Activated naive CD4-positive, alpha-beta T cell treated with anti-CD3 and anti-CD28 coated beads, Interleukin-2, amount 10 ng/mL, durations not matched to agents 7 days and 5 days (primary cell): Measurements from ENCODE around the gene TTC32.
"Not testable (repeated sequence)": the region's sequence is repeated elsewhere in the genome, so short reads cannot be mapped to it uniquely, and the experiment has no call there.

ENCODE experiments used
- CTCF ChIA-PET: fragments of 350-600 bp; sonication (Branson Sonifier 250); formaldehyde crosslinking; loops from one replicate; lab custom pipeline; 2021; ENCODE audit warnings: antibody characterized with exemption; lab: Charles Lee
- DNase-seq: peaks from one replicate; pipeline ENCODE4 v3.0.0-alpha.2; 2020
- H3K27ac Mint-ChIP-seq: one replicate; pipeline ENCODE4 v1.8.0; 2021; ENCODE audit warnings: mild to moderate bottlenecking, moderate library complexity, mixed read lengths
- H3K27me3 Mint-ChIP-seq: one replicate; pipeline ENCODE4 v1.8.0; 2021; ENCODE audit warnings: mild to moderate bottlenecking, mixed read lengths
- H3K36me3 Mint-ChIP-seq: one replicate; pipeline ENCODE4 v1.8.0; 2021; ENCODE audit warnings: mixed read lengths
- H3K4me1 Mint-ChIP-seq: one replicate; pipeline ENCODE4 v1.8.0; 2021; ENCODE audit warnings: mixed read lengths
- H3K4me3 Mint-ChIP-seq: one replicate; pipeline ENCODE4 v1.8.0; 2021; ENCODE audit warnings: mild to moderate bottlenecking, moderate library complexity, mixed read lengths
- H3K9me3 Mint-ChIP-seq: one replicate; pipeline ENCODE4 v1.8.0; 2021; ENCODE audit warnings: mixed read lengths

TTC32 gene

DNA sequence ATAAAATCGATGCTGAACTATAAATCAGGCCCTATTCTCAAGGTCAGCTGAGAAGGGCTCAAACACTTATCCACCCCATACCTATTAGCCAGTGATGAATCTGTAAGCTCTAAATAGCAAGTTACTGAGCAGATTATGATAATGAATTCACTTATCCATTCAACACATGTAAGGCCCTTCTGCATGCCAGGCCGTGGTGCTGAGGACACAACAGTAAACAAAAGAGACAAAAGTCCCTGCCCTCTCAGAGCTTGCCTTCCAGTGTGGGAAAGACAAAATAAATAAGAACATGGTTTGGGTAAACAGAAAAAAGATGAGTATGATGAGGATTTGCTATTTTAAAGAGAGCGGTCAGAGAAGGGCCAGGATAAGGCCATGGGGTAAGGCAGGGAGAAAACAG is 11.7 kb downstream of the TTC32 start:
- peaks cover 22% of the 10 kb centered on the region for H3K4me1 Mint-ChIP-seq
- DNase-seq: no peak
- peaks cover 24% of the 10 kb centered on the region for H3K36me3 Mint-ChIP-seq
- H3K27me3 Mint-ChIP-seq: no peaks in the 10 kb centered on the region
- CTCF ChIA-PET: no interaction called here
- no peak overlapping the region for H3K4me3 Mint-ChIP-seq
- no peaks in the 10 kb centered on the region for H3K9me3 Mint-ChIP-seq
- no peak overlapping the region for H3K27ac Mint-ChIP-seq

DNA sequence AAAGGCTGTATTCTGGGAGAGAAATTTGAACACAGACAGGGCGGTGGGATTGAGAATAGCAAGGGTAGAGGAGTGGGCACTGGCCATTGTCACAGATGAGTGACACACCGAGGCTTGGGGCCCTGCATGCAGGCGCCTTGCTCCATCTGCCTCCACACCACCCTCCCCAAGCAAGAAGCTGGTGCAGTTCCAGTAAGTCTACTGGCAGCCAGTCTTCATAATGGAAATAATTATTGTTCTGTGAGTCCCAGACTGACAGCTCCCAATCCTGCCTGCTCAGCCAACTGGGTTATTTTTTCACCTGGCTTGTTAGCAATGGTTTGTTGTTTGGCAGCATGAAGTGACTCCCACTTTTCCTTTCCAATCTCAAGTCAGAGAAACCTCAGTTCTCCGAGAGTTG is 13.0 kb downstream of the TTC32 start:
- H3K4me3 Mint-ChIP-seq: no peak overlapping the region
- CTCF ChIA-PET: no interaction called here
- peaks cover 21% of the 10 kb centered on the region for H3K36me3 Mint-ChIP-seq
- DNase-seq: no peak
- H3K27ac Mint-ChIP-seq: no peak overlapping the region
- no peaks in the 10 kb centered on the region for H3K9me3 Mint-ChIP-seq
- H3K27me3 Mint-ChIP-seq: no peaks in the 10 kb centered on the region
- peaks cover 13% of the 10 kb centered on the region for H3K4me1 Mint-ChIP-seq

DNA sequence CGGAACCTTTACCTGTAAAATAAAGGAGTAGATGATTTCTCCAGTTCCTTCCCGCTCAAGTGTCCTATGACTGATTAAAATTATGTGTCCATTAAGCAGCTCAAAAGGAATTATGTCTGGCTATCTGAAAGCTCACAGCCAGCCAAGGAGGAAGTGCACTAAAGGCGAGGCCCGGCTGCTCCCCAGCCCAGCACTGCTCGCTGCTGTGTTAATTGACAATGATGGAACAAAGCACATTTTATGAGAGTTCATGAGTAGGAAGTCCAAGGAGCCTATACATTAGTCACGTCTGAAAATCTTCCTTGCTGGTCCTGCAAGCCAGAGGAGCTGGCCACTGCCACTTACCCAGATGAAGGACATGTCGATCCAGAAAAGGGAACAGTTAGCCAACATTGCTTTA is 14.3 kb downstream of the TTC32 start:
- no peaks in the 10 kb centered on the region for H3K27me3 Mint-ChIP-seq
- no peak overlapping the region for H3K4me3 Mint-ChIP-seq
- H3K4me1 Mint-ChIP-seq: peaks cover 7% of the 10 kb centered on the region
- DNase-seq: no peak
- peaks cover 14% of the 10 kb centered on the region for H3K36me3 Mint-ChIP-seq
- no peak overlapping the region for H3K27ac Mint-ChIP-seq
- no peaks in the 10 kb centered on the region for H3K9me3 Mint-ChIP-seq
- CTCF ChIA-PET: no interaction called here

DNA sequence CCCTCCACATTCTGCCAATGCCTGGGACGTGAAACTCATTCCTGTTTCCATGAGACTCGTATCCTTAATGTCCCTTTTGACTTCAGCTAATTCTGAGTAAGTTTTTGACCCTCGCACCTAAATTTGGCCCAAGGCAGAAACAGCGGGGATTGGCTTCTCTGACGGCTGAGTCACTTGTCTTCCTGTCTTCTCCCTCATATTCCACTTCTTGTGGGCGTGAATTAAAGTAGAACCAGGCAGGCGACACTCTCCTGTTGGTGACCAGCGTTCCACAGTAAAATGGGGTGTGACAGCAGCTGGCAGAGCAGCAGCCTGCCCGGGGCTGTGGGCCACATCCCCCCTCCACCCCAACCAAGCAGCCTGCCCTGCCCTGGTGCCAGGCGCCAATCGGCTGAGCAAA is 15.5 kb downstream of the TTC32 start:
- no peaks in the 10 kb centered on the region for H3K4me1 Mint-ChIP-seq
- H3K36me3 Mint-ChIP-seq: peaks cover 8% of the 10 kb centered on the region
- no peaks in the 10 kb centered on the region for H3K27me3 Mint-ChIP-seq
- H3K9me3 Mint-ChIP-seq: no peaks in the 10 kb centered on the region
- no peak overlapping the region for H3K27ac Mint-ChIP-seq
- CTCF ChIA-PET: no interaction called here
- DNase-seq: no peak
- no peak overlapping the region for H3K4me3 Mint-ChIP-seq

DNA sequence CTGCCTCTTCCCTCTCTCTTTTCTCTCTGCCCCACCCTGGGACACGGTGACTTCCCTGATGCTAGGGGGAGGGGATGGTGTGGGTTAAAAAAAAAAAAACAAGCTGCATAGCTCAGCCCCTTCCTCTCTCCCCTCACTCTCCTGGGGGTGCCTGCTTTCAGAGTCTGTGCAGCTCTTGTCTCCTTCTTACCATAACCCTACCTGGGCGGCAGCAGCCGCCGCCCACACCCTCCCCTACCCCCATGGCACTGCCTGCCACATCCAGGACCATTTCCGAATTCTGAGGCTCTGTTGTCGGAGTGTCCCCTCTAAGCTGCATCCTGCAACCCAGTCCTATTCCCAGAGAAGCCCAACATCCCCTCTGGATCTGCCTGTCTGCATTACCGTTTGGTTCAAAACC is 16.0 kb downstream of the TTC32 start:
- Mint-ChIP-seq H3K36me3 (peaks cover 7% of the 10 kb centered on the region), H3K27me3 (no peaks in the 10 kb centered on the region), H3K27ac (no peak overlapping the region), H3K9me3 (no peaks in the 10 kb centered on the region), H3K4me3 (no peak overlapping the region), H3K4me1 (no peaks in the 10 kb centered on the region)
- CTCF ChIA-PET: no interaction called here
- DNase-seq: no peak

DNA sequence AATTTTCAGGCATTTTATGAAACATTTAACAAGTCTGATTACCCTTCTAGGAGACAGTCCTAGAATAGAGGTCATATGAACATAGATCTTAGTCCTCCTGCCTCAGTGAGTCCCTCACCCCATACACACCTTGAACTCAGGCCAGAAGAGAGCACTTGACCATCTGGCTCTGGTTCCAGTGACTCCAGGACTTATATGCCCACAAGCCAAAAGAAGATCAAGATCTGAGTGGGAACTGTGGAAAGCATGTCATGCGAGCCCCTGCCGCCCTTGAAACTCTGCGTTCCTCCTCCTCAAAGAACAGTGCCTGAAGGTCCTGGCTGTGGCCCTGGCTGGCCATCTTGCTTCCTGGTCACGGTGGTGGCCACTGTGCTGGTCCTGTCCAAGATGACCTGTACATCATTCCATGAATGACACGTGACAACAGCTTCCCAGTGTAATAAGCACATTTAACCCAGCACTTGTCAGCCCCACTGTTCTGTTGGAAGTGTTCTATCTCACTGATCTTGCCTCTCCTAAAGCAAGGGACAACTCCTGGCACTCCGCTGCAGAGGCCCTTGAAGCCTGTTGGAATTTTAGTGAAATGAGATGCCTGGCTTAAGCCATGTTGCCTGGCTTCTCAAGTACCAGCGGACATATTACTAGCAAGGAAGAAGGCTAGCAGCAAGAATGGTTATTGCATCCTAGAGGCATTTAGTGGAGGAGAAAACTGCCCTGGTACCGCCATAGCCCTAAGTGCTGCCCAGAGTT is 17.6 kb downstream of the TTC32 start:
- H3K27ac Mint-ChIP-seq: peak overlapping the region; percentile 25
- H3K27me3 Mint-ChIP-seq: no peaks in the 10 kb centered on the region
- DNase-seq: no peak
- H3K9me3 Mint-ChIP-seq: no peaks in the 10 kb centered on the region
- CTCF ChIA-PET: no interaction called here
- H3K4me3 Mint-ChIP-seq: no peak overlapping the region
- no peaks in the 10 kb centered on the region for H3K4me1 Mint-ChIP-seq
- H3K36me3 Mint-ChIP-seq: no peaks in the 10 kb centered on the region

DNA sequence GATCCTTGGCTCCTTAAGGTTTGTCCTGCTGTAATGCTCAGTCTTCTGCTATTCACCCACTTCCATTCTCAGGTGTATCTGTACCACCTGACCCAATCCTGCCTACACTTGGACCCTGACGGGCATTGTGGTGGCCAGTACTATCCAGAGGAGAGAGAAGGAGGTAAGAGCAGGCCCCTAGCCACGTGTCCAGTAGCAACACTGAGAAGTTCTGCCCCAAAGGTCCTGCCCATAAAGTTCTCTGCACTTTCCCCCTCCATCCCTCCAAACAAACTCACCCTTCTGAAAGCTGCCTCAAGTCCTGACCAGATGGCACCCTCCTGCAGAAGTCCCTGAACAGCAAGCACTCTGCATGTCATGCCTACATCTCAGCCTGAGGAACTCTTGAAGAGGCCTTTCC is 18.3 kb downstream of the TTC32 start:
- no peaks in the 10 kb centered on the region for H3K36me3 Mint-ChIP-seq
- H3K27me3 Mint-ChIP-seq: no peaks in the 10 kb centered on the region
- H3K9me3 Mint-ChIP-seq: no peaks in the 10 kb centered on the region
- no peaks in the 10 kb centered on the region for H3K4me1 Mint-ChIP-seq
- H3K4me3 Mint-ChIP-seq: no peak overlapping the region
- no peak for DNase-seq
- CTCF ChIA-PET: no interaction called here
- no peak overlapping the region for H3K27ac Mint-ChIP-seq

DNA sequence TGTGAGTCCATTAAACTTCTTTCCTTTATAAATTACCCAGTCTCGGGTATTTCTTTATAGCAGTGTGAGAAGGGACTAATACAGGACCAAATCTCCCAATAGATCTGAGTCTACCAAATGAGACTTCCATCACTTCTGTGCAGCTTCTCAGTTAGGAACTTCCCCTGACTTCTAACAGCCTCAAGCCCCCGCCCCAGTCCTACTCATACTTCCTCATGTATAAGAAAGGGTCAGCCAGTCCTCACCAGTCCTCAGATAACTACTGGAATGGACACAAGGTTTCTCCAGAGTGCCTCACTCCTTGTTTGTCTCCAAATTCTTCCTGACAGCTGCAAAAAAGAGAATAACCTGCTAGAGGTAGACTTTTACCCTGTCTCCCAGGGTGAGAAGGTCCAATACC is 19.5 kb downstream of the TTC32 start:
- no peak for DNase-seq
- Mint-ChIP-seq H3K4me3 (no peak overlapping the region), H3K9me3 (no peaks in the 10 kb centered on the region), H3K36me3 (no peaks in the 10 kb centered on the region), H3K4me1 (no peaks in the 10 kb centered on the region), H3K27ac (no peak overlapping the region), H3K27me3 (no peaks in the 10 kb centered on the region)
- CTCF ChIA-PET: no interaction called here

DNA sequence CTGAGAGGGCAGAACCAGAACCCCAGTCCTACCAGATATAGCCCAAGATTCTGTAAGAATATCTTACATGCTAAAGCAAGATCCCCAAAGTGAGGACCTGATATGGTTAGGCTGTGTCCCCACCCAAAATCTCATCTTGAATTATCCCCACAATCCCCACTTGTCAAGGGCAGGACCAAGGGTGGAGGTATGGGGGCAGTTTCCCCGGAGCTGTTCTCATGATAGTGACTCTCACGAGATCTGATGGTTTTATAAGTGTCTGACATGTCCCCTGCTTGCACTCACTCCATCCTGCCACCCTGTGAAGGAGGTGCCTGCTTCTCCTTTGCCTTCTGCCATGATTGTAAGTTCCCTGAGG is 19.9 kb downstream of the TTC32 start:
- CTCF ChIA-PET: no interaction called here
- Mint-ChIP-seq H3K27ac (no peak overlapping the region), H3K27me3 (no peaks in the 10 kb centered on the region), H3K4me1 (no peaks in the 10 kb centered on the region), H3K36me3 (peaks cover under 1% of the 10 kb centered on the region), H3K9me3 (no peaks in the 10 kb centered on the region), H3K4me3 (no peak overlapping the region)
- no peak for DNase-seq

DNA sequence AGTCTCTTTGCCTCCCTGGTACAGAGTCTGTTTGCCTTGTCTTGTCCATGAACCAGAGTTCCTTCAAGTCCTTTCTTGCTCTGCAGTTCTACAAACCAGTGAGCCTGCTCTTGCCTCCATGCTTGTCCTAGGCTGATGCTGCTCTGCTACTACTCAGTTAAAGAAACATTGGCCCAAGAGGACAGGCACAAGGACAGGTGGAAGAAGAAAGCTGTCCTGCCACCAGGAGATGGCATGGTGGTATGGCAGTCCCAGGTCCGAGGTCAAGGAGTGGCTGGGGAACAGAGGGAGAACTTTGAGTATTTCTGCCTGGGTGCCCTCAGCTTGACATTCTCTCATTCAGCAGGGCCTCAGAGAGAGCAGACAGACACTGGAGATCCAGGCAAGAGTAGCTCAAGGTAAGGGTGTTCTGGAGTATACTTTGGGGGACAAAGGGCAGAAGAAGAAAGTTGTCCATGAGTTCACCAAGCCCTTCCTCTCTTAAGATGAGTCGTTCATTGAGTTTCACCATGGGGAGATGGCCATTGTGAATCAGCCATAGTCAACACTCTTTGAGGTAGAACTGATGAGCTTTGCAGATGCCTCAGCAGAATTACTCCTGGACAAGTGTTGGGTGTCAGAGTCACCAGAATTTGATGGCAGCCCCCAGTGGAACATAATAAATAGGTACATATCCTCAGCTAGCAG is 20.4 kb downstream of the TTC32 start:
- Mint-ChIP-seq H3K36me3 (peaks cover 4% of the 10 kb centered on the region), H3K9me3 (no peaks in the 10 kb centered on the region), H3K27me3 (no peaks in the 10 kb centered on the region), H3K27ac (no peak overlapping the region), H3K4me3 (no peak overlapping the region), H3K4me1 (no peaks in the 10 kb centered on the region)
- no peak for DNase-seq
- CTCF ChIA-PET: no interaction called here

DNA sequence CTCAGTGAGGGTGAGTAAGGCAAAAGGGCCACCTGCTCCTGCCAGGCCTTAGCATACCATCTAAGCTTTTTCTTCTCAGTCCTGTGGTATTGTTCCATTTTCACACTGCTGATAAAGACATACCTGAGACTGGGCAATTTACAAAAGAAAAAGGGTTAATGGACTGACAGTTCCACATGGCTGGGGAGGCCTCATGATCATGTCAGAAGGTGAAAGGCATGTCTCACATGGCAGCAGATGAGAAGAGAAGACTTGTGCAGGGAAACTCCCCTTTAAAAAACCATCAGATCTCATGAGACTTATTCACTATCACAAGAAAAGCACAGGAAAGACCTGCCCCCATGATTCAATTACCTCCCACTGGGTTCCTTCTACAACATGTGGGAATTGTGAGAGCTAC is 21.6 kb downstream of the TTC32 start:
- H3K27me3 Mint-ChIP-seq, CTCF ChIA-PET, H3K4me1 Mint-ChIP-seq, H3K9me3 Mint-ChIP-seq, H3K4me3 Mint-ChIP-seq, H3K27ac Mint-ChIP-seq, H3K36me3 Mint-ChIP-seq, DNase-seq: not testable (repeated sequence)

DNA sequence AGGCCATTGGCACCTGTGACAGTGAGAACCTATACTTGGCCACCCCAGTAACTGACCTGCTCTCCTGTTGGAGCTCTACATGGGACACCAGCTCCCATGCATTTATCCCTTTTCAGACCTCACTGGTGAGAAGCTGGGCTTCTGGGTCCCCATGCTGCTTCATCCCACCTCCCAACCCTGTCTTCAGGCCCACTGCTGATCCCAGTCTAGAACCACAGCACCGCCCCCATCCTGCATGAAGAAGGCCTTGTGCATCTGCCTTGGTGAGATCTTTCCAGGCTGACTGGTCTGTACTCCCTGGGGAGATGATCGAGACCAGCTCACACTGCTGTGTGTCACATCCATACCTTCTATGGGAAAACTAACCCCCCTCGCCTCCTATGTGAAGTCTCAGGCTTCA is 22.7 kb downstream of the TTC32 start:
- DNase-seq: no peak
- no peaks in the 10 kb centered on the region for H3K4me1 Mint-ChIP-seq
- peaks cover 7% of the 10 kb centered on the region for H3K36me3 Mint-ChIP-seq
- H3K9me3 Mint-ChIP-seq: no peaks in the 10 kb centered on the region
- H3K4me3 Mint-ChIP-seq: no peak overlapping the region
- no peak overlapping the region for H3K27ac Mint-ChIP-seq
- no peaks in the 10 kb centered on the region for H3K27me3 Mint-ChIP-seq
- CTCF ChIA-PET: no interaction called here

DNA sequence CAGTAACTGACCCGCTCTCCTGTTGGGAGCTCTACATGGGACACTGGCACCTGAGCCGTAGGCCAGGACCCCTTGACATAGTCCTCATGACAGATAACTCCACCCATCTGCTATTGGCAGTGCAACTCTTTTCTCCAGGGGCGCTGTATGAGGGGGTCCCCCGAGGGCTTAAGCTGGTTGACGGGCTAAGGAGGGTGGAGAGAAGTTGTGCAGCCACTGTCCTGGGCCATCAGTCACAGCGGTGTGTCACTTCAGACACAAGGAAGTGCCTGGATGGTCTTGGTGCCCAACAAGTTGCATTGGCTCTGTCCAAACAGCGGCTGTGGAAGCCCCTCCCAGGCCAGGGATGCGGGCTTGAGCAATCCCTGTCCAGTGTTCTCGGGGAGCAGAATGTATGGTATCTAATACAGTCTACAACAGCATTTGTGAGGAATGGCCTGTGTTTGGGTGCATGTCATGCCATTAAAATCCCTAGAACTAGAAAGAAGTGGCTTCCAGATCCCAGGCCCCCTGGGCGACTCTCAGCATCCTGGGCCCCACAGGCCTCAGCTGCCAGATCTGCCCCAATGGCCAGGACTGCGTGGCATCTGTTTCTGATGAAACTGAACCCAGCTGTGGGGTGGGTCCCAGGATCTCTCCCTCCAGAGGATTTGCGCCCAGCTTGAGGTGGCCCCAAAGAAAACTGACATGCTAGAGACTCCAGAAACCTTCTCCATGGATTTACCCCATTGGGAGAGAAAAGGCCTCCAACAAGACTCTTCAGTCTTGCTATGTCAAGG is 23.3 kb downstream of the TTC32 start:
- Mint-ChIP-seq H3K27me3 (no peaks in the 10 kb centered on the region), H3K4me1 (no peaks in the 10 kb centered on the region), H3K36me3 (peaks cover 8% of the 10 kb centered on the region), H3K27ac (no peak overlapping the region), H3K4me3 (no peak overlapping the region), H3K9me3 (no peaks in the 10 kb centered on the region)
- no peak for DNase-seq
- CTCF ChIA-PET: no interaction called here

DNA sequence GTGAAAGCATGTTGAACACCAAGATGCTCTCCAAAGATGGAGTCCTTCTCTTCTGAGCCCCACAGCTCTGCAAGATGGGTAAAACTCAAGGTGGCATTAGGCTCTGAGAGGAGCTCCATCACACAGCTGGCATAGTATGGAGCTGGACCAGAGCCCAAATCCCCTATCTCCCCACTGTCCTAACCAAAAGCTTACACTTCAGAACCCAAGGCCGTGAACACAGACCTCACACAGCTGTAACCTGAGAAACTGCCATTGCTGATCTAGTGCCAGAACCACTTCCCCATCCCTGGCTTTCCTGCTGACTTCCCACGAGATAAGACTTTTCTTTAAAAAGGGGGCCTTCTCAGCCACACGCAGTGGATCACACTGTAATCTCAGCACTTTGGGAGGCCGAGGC is 25.0 kb downstream of the TTC32 start:
- no peaks in the 10 kb centered on the region for H3K27me3 Mint-ChIP-seq
- peaks cover 12% of the 10 kb centered on the region for H3K36me3 Mint-ChIP-seq
- H3K4me1 Mint-ChIP-seq: no peaks in the 10 kb centered on the region
- H3K4me3 Mint-ChIP-seq: no peak overlapping the region
- H3K9me3 Mint-ChIP-seq: no peaks in the 10 kb centered on the region
- no peak overlapping the region for H3K27ac Mint-ChIP-seq
- DNase-seq: no peak
- CTCF ChIA-PET: no interaction called here

DNA sequence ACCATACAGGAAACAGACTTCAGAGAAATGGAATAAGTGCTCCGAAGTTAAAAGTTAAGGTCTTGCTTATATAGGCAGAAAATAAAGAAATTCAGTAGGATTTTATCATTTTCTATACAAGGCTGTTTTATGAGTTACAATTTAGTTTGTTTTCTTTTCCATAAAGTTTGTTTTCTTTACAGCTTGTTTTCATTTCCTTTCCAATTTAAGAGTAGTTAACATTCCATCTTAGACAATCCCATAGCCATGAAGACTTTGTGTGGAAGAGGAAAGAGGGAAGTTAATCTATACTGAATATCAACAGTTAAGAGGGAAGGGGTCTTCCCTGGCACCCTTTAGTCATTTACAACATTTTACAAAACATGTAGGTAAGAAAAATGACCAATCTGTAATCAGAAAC is 26.5 kb downstream of the TTC32 start:
- Mint-ChIP-seq H3K27ac (no peak overlapping the region), H3K4me3 (no peak overlapping the region), H3K4me1 (peaks cover 3% of the 10 kb centered on the region), H3K27me3 (no peaks in the 10 kb centered on the region), H3K36me3 (peaks cover 12% of the 10 kb centered on the region), H3K9me3 (no peaks in the 10 kb centered on the region)
- no peak for DNase-seq
- CTCF ChIA-PET: interaction anchor here (2.5 kb wide), 1 partner anchor 11 kb away, joined by 7 read pairs; no protein-coding TSS in a partner anchor
